ENCODE results near the gene PROKR2.

The PROKR2 gene

DNA sequence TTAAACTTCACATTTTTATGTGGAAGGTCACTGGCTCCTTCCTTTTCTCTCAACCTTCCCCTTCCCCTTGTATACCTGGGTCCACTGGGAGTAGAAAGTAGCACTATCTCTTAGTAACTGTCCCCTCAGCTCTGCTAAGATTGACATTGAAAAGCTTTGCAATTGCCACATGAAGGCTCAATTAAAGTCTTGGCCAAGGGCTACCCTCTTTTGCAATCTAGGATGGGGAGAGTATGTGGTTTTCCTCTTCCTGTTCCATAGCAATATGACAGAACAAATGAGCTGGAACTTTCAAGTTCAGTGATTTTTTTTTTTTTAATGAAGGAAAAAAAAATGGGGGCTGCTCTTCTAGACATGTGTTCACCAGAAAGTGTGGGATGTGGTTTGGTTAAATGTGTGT is 37.1 kb downstream of the PROKR2 start:
- DNase-seq, result no peak

DNA sequence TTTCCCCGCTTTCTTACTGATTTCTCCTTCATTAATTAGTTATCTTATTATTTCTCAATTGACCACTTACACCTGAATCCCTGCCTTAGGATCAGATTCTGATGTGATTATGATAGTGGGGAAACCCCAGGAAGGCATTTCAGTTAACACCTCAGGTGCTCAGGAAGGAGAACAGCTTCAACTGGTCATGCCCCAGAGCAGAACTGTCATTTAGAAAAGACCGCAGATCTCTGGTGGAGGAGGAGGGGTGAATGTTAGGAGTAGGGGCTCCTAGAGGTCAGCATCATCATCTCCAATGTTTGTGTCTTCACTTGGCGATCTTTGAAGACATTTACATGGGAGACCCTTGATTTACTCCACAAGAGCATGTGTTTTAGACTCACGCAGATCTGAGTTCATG is 44.5 kb downstream of the PROKR2 start:
- no peak for DNase-seq

DNA sequence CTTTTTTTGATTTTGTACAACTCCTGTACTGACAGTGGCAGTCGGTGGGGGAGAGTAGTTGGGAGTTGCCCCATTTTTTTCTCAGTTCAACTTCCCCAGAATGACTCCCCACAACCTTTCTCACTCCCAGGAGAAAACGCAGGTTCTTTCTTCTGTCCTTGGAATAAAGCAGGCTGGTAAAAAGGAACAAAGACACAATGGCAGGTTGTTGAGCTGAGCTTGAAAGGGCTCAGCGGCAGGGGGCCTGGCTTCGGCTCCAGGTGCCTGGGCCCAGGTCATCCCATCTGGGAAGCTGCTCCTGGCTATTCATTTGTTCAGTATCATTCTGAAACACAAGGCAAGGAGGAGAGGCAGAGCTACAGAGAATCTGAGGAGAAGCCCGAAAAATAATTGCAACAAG is 46.2 kb downstream of the PROKR2 start:
- DNase-seq, result no peak

DNA sequence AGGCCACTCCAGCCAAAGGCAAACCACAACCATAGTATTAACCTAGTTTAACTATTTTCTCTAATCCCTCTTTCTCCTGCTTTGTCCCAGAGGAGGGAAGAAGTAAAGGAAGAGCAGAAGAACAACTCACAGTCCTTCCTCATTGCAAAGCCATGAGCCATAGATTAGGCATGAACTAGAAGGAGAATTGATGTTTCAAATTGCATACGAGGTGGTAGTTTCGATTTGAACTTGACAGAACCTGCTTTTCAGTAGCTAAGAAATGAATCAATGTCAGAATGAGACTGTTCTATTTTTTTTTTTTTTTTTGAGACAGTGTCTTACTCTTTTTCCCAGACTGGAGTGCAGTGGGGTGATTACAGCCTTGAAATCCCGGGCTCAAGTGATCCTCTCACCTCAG is 48.3 kb downstream of the PROKR2 start:
- no peak for DNase-seq

DNA sequence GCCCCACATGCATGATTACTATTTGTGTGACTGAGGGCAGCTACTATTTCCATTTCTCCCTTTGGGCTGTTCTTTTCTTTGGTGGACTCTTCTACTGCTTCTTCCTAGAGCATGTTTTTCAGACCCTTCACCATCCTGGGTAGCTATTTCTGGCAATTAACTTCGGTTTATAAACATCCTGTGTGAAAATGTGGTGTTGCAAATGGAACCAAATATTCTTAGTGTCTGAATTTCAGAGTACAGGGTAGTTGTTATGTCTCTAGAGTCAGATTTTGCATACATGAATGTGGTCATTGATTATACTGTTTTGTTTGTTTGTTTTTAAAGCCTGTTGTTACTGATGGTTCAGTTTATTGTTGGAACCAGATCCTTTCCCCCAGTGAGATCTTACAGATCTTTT is 49.7 kb downstream of the PROKR2 start:
- no peak for DNase-seq

Data from NCI-H2081 treated with DMSO at 0.1 percent for 48 hours (cell line).